ENCODE results near the gene ACOX1.
A peak's percentile ranks its signal among the peaks of the same experiment; 100 is the strongest.

ACOX1 gene

DNA sequence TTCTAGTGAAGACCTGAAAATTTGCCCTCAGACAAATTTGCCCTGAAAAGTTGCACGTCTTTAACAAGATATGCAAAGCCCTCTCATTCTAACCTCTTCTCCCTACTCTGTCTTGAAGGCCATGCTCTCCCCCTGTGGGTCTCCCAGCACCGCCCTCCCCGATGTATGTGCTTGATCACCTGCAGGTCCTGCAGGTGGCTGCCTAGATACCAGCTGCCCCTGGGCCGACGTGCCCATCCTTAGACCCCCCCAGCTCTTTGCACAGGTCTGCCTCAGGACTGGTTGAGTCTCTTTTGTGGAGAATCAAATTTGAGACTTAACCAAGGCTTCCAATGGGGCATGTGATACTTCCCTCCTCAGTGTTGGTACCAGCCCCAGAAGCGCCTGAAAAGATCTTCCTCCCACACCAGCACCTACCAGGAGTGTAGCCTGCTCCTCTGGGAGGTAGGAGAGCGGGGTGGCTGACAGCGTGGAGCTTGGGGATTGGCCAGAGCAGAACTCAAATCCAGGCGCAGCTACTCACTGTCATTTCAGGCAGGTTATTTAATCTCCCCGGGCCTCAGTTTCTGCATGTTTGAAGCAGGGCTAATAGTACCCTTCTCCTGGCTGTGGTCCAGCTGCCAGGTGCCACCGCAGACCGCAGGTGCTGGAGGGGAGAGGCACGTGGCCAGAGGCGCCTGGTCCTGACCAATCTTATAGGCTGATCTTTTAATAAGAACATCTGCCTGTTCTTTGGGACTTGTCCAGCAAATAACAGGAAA lies 69.7 kb downstream of the ACOX1 start:
- TF ChIP-seq, protein P1, sequence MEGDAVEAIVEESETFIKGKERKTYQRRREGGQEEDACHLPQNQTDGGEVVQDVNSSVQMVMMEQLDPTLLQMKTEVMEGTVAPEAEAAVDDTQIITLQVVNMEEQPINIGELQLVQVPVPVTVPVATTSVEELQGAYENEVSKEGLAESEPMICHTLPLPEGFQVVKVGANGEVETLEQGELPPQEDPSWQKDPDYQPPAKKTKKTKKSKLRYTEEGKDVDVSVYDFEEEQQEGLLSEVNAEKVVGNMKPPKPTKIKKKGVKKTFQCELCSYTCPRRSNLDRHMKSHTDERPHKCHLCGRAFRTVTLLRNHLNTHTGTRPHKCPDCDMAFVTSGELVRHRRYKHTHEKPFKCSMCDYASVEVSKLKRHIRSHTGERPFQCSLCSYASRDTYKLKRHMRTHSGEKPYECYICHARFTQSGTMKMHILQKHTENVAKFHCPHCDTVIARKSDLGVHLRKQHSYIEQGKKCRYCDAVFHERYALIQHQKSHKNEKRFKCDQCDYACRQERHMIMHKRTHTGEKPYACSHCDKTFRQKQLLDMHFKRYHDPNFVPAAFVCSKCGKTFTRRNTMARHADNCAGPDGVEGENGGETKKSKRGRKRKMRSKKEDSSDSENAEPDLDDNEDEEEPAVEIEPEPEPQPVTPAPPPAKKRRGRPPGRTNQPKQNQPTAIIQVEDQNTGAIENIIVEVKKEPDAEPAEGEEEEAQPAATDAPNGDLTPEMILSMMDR (IDR thresholded peaks at IDR 0.05; ENCODE audit: low read depth, low read length): no peak
- no peak for DNase-seq (ENCODE audit: low read depth in 2 of 2)
- no peak overlapping the region for H3K4me3 ChIP-seq (replicated peaks in 1 of 2; ENCODE audit: low read depth in 2 of 2, low read length in 2 of 2)

DNA sequence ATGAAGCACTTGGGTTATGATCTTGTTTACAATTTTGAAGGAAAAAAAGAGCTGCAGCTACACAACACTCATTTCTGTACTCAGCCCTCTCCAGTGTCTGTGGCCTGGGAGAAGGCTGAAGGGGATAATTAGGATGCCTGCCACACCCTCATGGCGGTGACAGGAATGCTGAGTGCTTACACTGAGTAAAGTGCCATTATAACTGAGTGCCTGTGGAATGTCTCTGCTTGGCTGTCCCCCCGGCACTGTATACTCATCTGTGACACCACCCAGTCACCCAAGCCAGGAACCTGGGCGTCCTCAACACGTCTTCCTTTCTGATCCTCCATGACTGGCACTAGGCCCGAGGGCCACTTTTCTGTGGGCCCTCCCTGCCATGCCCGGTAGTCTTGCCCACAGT lies 70.8 kb downstream of the ACOX1 start:
- TF ChIP-seq, protein P1 (IDR thresholded peaks at IDR 0.05; ENCODE audit: low read depth, low read length): no peak
- no peak for DNase-seq (ENCODE audit: low read depth in 2 of 2)

DNA sequence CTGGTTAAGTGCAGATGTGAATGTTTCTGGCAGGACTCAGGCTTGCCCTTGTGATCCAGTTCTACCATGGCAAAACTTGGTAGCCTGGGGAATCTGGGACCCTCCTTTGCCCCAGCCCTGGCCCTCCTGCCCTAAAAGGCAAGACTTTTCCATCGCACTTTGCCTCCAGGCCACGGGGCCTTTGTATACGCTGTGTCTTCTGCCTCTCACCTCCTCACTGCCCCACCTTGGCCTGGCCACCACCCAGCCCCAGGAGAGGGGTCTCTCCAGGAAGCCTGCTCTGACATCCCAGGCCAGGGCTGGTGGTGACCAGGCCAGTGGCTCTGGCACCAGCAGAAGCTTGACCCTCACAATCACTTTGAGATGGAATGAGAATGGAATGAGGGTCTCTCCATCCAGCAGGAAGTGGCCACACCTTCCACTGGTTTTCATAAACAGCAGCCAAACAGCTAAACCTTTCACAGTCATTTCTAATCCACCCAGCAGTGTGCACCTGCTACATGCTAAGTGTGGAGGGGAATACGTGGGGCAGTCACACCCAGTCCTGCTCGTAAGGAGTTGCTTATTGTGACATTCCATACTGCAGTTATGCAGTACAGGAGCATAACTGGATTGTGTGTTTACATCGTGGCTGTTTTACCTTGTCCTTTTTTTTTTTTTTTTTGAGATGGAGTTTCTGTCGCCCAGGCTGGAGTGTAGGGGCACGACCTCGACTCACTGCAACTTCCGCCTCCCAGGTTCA lies 72.7 kb downstream of the ACOX1 start:
- H3K4me3 ChIP-seq (replicated peaks in 1 of 2; ENCODE audit: low read depth in 2 of 2, low read length in 2 of 2): no peak overlapping the region
- no peak for DNase-seq (ENCODE audit: low read depth in 2 of 2)
- TF ChIP-seq, protein P1 (IDR thresholded peaks at IDR 0.05; ENCODE audit: low read depth, low read length): no peak

More for the DNA sequence above, 70.8 kb downstream of the ACOX1 start:
- no peak overlapping the region for H3K4me3 ChIP-seq (replicated peaks in 1 of 2; ENCODE audit: low read depth in 2 of 2, low read length in 2 of 2)

DNA sequence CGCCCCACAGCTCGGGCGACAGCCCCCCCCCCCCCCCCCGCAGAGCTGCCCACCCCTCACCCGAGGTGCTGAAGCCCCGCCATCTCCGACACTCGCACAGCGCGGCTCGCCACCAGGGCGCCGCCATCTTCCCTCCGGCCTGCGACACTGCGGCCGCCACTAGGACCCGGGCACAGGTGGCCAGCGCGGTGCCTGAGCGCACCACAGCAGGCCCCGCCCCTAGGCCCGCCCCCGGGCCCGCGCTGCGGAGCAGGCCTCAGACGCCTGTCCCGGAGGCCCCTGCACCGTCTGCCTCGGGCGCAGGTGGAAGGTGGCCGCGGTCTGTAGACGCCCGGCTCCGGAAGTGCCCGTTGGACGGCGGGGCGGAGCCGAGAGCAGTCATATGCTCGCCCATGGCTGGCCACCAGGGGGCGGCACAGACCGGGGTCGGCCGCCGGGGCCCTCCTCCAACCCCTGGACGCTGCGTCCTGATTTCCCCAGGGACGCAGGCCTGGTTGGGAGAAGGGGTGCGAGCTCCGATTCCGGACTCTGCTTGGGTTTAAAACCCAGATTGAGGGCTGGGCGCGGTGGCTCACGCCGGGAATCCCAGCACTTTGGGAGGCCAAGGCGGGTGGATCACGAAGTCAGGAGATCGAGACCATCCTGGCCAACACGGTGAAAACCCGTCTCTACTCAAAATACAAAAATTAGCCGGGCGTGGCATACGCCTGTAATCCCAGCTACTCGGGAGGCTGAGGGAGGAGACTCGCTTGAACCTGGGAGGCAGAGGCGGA lies 74.0 kb downstream of the ACOX1 start, which contains the start of gene MRPL38:
MRPL38 (minus strand) TSS at position 136 of the 773 bp plus-strand sequence; CDS start at position 127, 9 bp downstream.
- TF ChIP-seq, protein P1 (IDR thresholded peaks at IDR 0.05; ENCODE audit: low read depth, low read length): peak; percentile 90
- peak; percentile 95 to 96 for DNase-seq (ENCODE audit: low read depth in 2 of 2)
- H3K4me3 ChIP-seq (replicated peaks in 1 of 2; ENCODE audit: low read depth in 2 of 2, low read length in 2 of 2): peak within 1 kb of the TSS; percentile 85

DNA sequence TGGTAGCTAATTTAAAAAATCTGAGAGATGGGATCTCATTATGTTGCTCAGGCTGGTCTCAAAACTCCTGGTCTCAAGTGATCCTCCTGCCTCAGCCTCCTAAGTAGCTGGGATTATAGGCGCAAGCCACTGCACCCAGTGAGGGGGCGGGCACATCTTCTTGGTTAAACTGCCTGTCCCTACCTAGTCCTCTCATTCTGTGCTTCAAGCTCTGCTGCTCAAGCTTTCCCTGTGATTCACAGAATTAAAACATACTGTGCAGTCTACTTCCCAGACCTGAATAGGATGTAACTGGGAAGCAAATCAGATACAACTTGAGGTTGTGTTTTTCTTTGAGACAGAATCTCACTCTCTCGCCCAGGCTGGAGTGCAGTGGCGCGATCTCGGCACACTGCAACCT lies 76.6 kb downstream of the ACOX1 start:
- TF ChIP-seq, protein P1 (IDR thresholded peaks at IDR 0.05; ENCODE audit: low read depth, low read length): no peak
- no peak for DNase-seq (ENCODE audit: low read depth in 2 of 2)
- H3K4me3 ChIP-seq (replicated peaks in 1 of 2; ENCODE audit: low read depth in 2 of 2, low read length in 2 of 2): no peak overlapping the region

DNA sequence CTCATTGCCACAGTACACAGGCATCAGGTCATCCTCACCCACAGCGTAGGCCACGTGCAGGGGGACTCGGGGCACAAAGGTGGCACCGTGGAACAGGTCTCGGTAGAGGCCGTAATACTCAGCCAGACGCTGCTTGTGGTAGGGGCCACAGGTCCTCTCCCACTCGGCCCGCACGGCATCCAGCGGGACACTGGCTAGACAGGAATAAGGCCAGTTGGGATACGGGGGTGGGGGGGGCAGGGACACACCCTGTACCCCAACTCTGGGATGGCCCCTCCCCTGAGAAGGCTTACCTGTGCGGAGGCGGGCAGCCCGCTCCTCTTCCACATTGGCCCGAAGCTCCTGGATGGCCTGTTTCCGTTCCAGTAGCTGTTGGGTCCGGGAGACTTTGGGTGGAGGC lies 77.2 kb downstream of the ACOX1 start:
- TF ChIP-seq, protein P1 (IDR thresholded peaks at IDR 0.05; ENCODE audit: low read depth, low read length): no peak
- H3K4me3 ChIP-seq (replicated peaks in 1 of 2; ENCODE audit: low read depth in 2 of 2, low read length in 2 of 2): no peak overlapping the region
- no peak for DNase-seq (ENCODE audit: low read depth in 2 of 2)

All from cardiac fibroblast (primary cell).